MCF 10A (cell line): Measurements from ENCODE around the gene CCNK. TPM values are rescaled to one million over a fixed set of nuclear protein-coding genes. Genes with fewer than 3 reads are reported as not detected.

Source experiments
- BruUV-seq: library from RNA; stranded (reverse); fragments of 400-500 nt; replicated peaks from 2 replicates; lab custom pipeline; 2021; lab: Mats Ljungman, UMichigan
- CTCF ChIA-PET: fragments of 300-600 bp; sonication (Branson Sonifier 250); formaldehyde crosslinking; extraction: SDS; loops from one replicate; lab custom pipeline; 2021; ENCODE audit warnings: antibody characterized with exemption, inconsistent platforms; lab: Yijun Ruan, JAX
- POLR2A ChIA-PET: fragments of 300-600, 350-650 bp; sonication (Branson Sonifier 250); formaldehyde crosslinking; extraction: SDS; loops from one replicate; lab custom pipeline; 2020; ENCODE audit warnings: antibody characterized with exemption, inconsistent platforms; lab: Yijun Ruan, JAX
- DNase-seq: peaks from one replicate; pipeline ENCODE4 v3.0.0-alpha.2; 2018; ENCODE audit not compliant: unreplicated experiment
- H3K27ac Mint-ChIP-seq: one replicate; pipeline ENCODE4 v1.8.0; 2022; ENCODE audit warnings: mild to moderate bottlenecking, low read depth, mixed read lengths; ENCODE audit not compliant: unreplicated experiment
- H3K27me3 Mint-ChIP-seq: one replicate; pipeline ENCODE4 v1.8.0; 2022; ENCODE audit warnings: mixed read lengths; ENCODE audit not compliant: insufficient read depth, unreplicated experiment
- H3K36me3 Mint-ChIP-seq: one replicate; pipeline ENCODE4 v1.8.0; 2022; ENCODE audit warnings: mild to moderate bottlenecking, moderate library complexity, mixed read lengths; ENCODE audit not compliant: insufficient read depth, unreplicated experiment
- H3K4me1 Mint-ChIP-seq: one replicate; pipeline ENCODE4 v1.8.0; 2022; ENCODE audit warnings: mixed read lengths; ENCODE audit not compliant: insufficient read depth, unreplicated experiment
- H3K4me3 Mint-ChIP-seq: one replicate; pipeline ENCODE4 v1.8.0; 2022; ENCODE audit warnings: mild to moderate bottlenecking, moderate library complexity, mixed read lengths; ENCODE audit not compliant: unreplicated experiment
- H3K9me3 Mint-ChIP-seq: one replicate; pipeline ENCODE4 v1.8.0; 2022; ENCODE audit warnings: mixed read lengths; ENCODE audit not compliant: unreplicated experiment
- CTCF ChIP-seq: fragments of 200-600 bp; IDR thresholded peaks from one replicate; pipeline ENCODE4 v1.8.0; 2022; ENCODE audit warnings: antibody characterized with exemption, mild to moderate bottlenecking; ENCODE audit not compliant: unreplicated experiment
- intact Hi-C: fragments of 100-400 bp; cut with micrococcal nuclease; formaldehyde crosslinking; loops from 2 replicates; pipeline ENCODE4 v1.14.1; 2022
- total RNA-seq: library from RNA; stranded (reverse); gene quantifications from 2 replicates; pipeline ENCODE4 v1.2.3, GENCODE V29; 2022

Gene CCNK
- total RNA-seq, 1 experiment from 2014 or later, result 70.4 TPM

DNA sequence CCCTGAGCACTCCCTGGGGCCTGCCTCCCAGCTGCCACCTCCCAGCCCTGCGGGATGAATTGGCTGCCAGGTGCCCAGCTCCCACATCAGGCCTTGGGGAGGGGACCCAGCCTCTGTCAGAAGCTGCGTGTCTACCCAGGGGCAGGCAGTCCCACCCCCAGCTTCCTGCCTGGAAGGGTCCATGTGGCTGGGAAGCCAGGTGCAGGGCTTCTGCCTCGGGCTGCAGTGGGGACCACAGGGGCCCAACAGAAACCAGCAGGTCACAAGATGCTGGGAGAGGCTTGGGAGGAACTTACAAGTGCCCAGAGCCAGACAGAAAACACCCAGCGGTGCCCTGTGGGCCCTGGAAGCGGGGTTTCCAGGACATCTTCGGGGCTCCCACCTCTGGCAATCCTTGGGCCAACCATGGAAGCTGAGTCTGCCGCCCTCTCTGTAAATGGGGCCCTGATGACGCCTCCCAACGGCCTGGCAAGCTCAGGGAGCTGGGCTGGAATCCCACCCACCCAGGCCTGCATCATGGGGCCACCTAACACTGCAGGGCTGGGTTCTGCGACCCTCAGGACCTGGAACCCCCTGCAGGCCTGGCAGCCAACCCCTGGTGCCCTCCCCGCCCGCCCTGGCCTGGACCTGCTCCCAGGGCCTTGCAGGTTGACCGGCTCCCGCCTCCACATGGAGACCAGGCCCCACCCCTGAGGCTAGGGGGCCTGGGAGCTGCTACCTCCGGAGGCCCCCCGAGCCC, 36.6 kb downstream of the CCNK start:
- ChIA-PET CTCF (interaction anchor here (0.6 to 2.9 kb wide), 13 partner anchors 11 to 841 kb away, joined by 3 to 11 read pairs (median 3); no protein-coding TSS in a partner anchor), POLR2A (interaction anchor here (0.7 kb wide), 1 partner anchor 95 kb away, joined by 3 read pairs; no protein-coding TSS in a partner anchor)
- Mint-ChIP-seq H3K4me1 (no peaks in the 10 kb centered on the region), H3K9me3 (no peaks in the 10 kb centered on the region), H3K27me3 (no peaks in the 10 kb centered on the region), H3K27ac (no peak overlapping the region), H3K36me3 (peaks cover 11% of the 10 kb centered on the region), H3K4me3 (no peak overlapping the region)
- no peak for DNase-seq
- no TSS peak for BruUV-seq
- no peak for TF ChIP-seq CTCF
- intact Hi-C loops, result loop anchor here (1.0 kb wide), 2 partner anchors 111 to 367 kb away; no protein-coding TSS in a partner anchor

DNA sequence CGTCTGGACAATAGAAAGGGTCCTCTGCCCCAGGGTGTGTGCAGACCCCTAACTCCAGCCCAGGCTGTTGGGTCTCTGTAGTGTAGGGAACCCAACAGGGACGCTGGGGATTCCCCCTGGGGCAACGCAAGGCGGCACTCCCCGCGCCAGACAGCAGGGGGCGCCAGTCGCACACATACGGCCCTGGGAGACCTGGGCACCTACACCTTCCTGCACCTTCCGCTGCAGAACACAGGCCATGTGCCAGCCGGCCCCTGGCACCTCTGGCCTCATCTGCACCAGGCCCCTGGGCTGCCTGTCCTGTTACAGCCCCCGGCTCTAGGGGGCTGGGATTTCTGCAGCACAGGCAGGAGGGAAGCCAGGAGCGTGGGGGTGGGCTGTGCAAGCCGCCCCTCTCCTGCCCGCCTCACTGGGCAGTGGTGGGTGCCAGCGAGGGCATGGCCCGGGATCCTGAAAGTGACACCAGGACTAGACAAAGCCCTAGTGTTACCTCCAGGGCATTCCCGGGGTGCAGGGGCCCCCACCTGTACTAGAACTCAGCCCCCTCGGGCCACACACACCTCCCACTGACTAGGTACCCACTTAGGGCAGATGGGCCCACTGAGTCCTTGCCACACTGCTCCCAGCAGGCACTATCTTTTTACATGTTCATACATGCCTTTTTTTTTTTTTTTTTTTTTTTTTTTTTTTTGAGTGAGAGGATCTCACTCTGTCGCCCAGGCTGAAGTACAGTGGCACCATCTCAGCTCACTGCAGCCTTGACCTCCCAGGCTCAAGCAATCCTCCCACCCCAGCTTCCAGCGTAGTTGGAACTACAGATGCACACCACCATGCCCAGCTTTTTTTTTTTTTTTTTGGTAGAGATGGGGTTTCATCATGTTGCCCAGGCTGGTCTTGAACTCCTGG, 37.5 kb downstream of the CCNK start:
- intact Hi-C loops, result loop anchor here (1.0 kb wide), 2 partner anchors 111 to 367 kb away; no protein-coding TSS in a partner anchor
- Mint-ChIP-seq H3K27ac (no peak overlapping the region), H3K4me1 (no peaks in the 10 kb centered on the region), H3K36me3 (peaks cover 5% of the 10 kb centered on the region), H3K9me3 (no peaks in the 10 kb centered on the region), H3K27me3 (no peaks in the 10 kb centered on the region), H3K4me3 (no peak overlapping the region)
- CTCF ChIA-PET, result interaction anchor here (0.6 to 2.9 kb wide), 22 partner anchors 8 to 840 kb away, joined by 3 to 11 read pairs (median 3); no protein-coding TSS in a partner anchor
- peak; percentile 75 for DNase-seq
- POLR2A ChIA-PET, result no interaction called here
- TF ChIP-seq CTCF, result peak; percentile 95
- BruUV-seq, result no TSS peak

GRCh38 chr14:99519347-99519881, 38.2 kb downstream of the CCNK start:
- ChIA-PET CTCF (interaction anchor here (0.6 to 2.9 kb wide), 14 partner anchors 8 to 371 kb away, joined by 3 to 7 read pairs (median 4); no protein-coding TSS in a partner anchor), POLR2A (no interaction called here)
- Mint-ChIP-seq H3K36me3 (peaks cover 4% of the 10 kb centered on the region), H3K4me3 (no peak overlapping the region), H3K27ac (no peak overlapping the region), H3K4me1 (peaks cover 4% of the 10 kb centered on the region), H3K27me3 (no peaks in the 10 kb centered on the region), H3K9me3 (no peaks in the 10 kb centered on the region)
- no peak for DNase-seq
- intact Hi-C loops, result no loop called here
- no peak for TF ChIP-seq CTCF
- BruUV-seq, result no TSS peak
